GM19467 (cell line): ENCODE results near the gene SUSD5.
A peak's percentile ranks its signal among the peaks of the same experiment; 100 is the strongest.
"Not testable (repeated sequence)": the region's sequence is repeated elsewhere in the genome, so short reads cannot be mapped to it uniquely, and the experiment has no call there.

ENCODE experiments used
- ATAC-seq: cut with Tn5 transposase; IDR thresholded peaks from one replicate; pipeline ENCODE4 v1.9.1; 2021; ENCODE audit warnings: mild to moderate bottlenecking, moderate library complexity; ENCODE audit not compliant: unreplicated experiment

SUSD5 gene

GRCh38 chr3:33117461-33117860 is 101.1 kb downstream of the SUSD5 start:
- no peak for ATAC-seq

GRCh38 chr3:33115024-33115768 is 103.4 kb downstream of the SUSD5 start:
- ATAC-seq: no peak

GRCh38 chr3:33114622-33115023 is 104.0 kb downstream of the SUSD5 start:
- ATAC-seq: no peak

GRCh38 chr3:33113772-33114621 is 104.6 kb downstream of the SUSD5 start, which contains the start of gene CRTAP:
Gene CRTAP (plus strand): TSS chr3:33114014. CDS start chr3:33114078, 64 bp downstream.
- peak; percentile 84 for ATAC-seq

- ATAC-seq: peak; percentile 29
Measured at GRCh38 chr3:33111581-33111980, 107.0 kb downstream of the SUSD5 start.

- not testable (repeated sequence) for ATAC-seq
Measured at GRCh38 chr3:33106854-33107253, 111.8 kb downstream of the SUSD5 start.

- ATAC-seq: no peak
Measured at GRCh38 chr3:33105341-33105948, 113.2 kb downstream of the SUSD5 start.

- no peak for ATAC-seq
Measured at GRCh38 chr3:33104803-33105202, 113.8 kb downstream of the SUSD5 start.

GRCh38 chr3:33103480-33103879 is 115.1 kb downstream of the SUSD5 start:
- ATAC-seq: no peak

GRCh38 chr3:33103034-33103433 is 115.6 kb downstream of the SUSD5 start:
- ATAC-seq: no peak

- ATAC-seq: no peak
Measured at GRCh38 chr3:33100229-33100628, 118.4 kb downstream of the SUSD5 start.
